Measurements from ENCODE around the gene SERTAD3. TPM values are rescaled to one million over a fixed set of nuclear protein-coding genes. Genes with fewer than 3 reads are reported as not detected.

SERTAD3 gene
- total and polyA plus RNA-seq, 10 of the 15 experiments (the other 5 are each of a cell fraction or from before 2014, with no cell fraction given) = 4.2 to 22.4 (median 13.7) TPM

- TF ChIP-seq CUX1 (IDR thresholded peaks at IDR 0.05; ENCODE audit: insufficient replicate concordance, low read depth, low read length) = no peak
- TF ChIP-seq CHD2 (IDR thresholded peaks at IDR 0.05; ENCODE audit: borderline replicate concordance, low read depth, low read length) = no peak; the same call in 1 of the 2 replicates
- peak; percentile 41; the same call in 1 of the 2 replicates for TF ChIP-seq FOXM1 (IDR thresholded peaks at IDR 0.05; ENCODE audit: low read depth, low read length)
- no peak for TF ChIP-seq ATF7 (IDR thresholded peaks at IDR 0.05; ENCODE audit: low read depth)
- TF ChIP-seq ZBTB40 (IDR thresholded peaks at IDR 0.05; ENCODE audit: borderline replicate concordance) = no peak; the same call in 1 of the 2 replicates
- TF ChIP-seq MEF2A (IDR thresholded peaks at IDR 0.05; ENCODE audit: insufficient read depth, low read depth, low read length) = 0 out of 2 replicates have a peak, but pooled peaks have one; percentile 7
- TF ChIP-seq SIN3A (IDR thresholded peaks at IDR 0.05; ENCODE audit: low read depth, low read length) = peak; percentile 58; the same call in 1 of the 2 replicates
- TF ChIP-seq PBX3 (IDR thresholded peaks at IDR 0.05; ENCODE audit: insufficient replicate concordance, low read depth, low read length) = no peak
- no peak for TF ChIP-seq ZBTB11 (CRISPR knock-in tag; IDR thresholded peaks at IDR 0.05)
- no peak for TF ChIP-seq BCL3 (IDR thresholded peaks at IDR 0.05; ENCODE audit: borderline replicate concordance, insufficient read depth, low read depth, low read length, poor library complexity, severe bottlenecking)
Observed at GRCh38 chr19:40420766-40421765, 23.1 kb downstream of the SERTAD3 start (continued).

Measured in GM12878 (cell line).